Esophagus squamous epithelium (tissue), 4 donors: ENCODE measurements around the gene ALMS1.

Experiments used
- POLR2A ChIP-seq, 4 donors: fragments of 450-650 bp; IDR thresholded peaks; one replicate each; pipeline ENCODE4 v1.6.1; 2017; ENCODE audit warnings: antibody characterized with exemption in 4 of 4, mild to moderate bottlenecking in 4 of 4, moderate library complexity in 3 of 4
- TF ChIP-seq, protein P1 (sequence below), 6 experiments: fragments of 450-650 bp in 4 of 6; fragments of 200-600 bp in 2 of 6; sonication (generic) in 2 of 6; IDR thresholded peaks; one replicate each; pipeline ENCODE4 v1.5.1; 2016 to 2019; ENCODE audit warnings: antibody characterized with exemption in 6 of 6, mild to moderate bottlenecking in 4 of 6, moderate library complexity in 4 of 6

GRCh38 chr2:73374269-73374668 is 11.4 kb upstream of the ALMS1 start:
- TF ChIP-seq, protein P1, sequence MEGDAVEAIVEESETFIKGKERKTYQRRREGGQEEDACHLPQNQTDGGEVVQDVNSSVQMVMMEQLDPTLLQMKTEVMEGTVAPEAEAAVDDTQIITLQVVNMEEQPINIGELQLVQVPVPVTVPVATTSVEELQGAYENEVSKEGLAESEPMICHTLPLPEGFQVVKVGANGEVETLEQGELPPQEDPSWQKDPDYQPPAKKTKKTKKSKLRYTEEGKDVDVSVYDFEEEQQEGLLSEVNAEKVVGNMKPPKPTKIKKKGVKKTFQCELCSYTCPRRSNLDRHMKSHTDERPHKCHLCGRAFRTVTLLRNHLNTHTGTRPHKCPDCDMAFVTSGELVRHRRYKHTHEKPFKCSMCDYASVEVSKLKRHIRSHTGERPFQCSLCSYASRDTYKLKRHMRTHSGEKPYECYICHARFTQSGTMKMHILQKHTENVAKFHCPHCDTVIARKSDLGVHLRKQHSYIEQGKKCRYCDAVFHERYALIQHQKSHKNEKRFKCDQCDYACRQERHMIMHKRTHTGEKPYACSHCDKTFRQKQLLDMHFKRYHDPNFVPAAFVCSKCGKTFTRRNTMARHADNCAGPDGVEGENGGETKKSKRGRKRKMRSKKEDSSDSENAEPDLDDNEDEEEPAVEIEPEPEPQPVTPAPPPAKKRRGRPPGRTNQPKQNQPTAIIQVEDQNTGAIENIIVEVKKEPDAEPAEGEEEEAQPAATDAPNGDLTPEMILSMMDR (IDR thresholded peaks at IDR 0.05): no peak
- no peak for TF ChIP-seq POLR2A (IDR thresholded peaks at IDR 0.05)
